HG03354 (cell line): ENCODE results near the gene ELMO1.

Source experiments
- ATAC-seq: cut with Tn5 transposase; IDR thresholded peaks from one replicate; pipeline ENCODE4 v1.9.1; 2021; ENCODE audit warnings: mild to moderate bottlenecking; ENCODE audit not compliant: unreplicated experiment, poor library complexity, severe bottlenecking

The ELMO1 gene

DNA sequence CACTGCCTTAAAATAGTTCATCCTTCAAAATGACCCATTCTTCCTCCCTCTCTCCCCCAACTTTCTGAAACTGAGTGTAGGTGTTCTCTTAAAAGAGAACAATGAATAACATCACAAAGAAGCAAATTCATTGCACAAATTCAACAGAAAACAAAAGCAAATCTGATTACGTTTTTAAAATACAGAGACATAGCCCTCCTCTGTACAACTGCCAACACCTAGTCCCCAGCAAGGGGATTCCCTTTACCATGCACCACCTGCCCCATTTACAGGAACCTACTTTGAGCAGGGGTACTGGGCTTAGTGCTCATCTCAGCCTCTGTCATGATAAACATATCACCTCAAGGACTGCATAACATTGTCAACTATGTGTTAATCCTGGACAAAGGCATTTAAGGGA is 421.6 kb downstream of the ELMO1 start:
- no peak for ATAC-seq

DNA sequence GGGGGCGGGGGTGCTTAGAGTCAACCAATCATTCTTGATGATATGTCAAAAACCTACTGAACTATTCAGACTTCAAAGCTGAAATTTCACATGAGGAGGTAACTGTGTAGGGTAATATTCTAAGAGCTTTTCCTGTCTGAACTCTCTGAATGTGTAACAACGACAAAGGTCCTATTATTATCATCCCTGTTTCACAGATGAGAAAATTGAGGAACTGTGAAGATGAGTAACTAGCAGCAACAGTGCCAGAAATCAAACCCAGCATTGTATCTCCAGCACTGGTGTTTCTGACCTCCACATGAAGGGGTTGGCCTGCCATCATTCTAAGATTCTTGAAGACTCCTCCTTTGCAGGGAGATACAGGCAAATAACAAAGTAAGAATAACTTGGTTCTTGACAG is 429.7 kb downstream of the ELMO1 start:
- ATAC-seq, result no peak

DNA sequence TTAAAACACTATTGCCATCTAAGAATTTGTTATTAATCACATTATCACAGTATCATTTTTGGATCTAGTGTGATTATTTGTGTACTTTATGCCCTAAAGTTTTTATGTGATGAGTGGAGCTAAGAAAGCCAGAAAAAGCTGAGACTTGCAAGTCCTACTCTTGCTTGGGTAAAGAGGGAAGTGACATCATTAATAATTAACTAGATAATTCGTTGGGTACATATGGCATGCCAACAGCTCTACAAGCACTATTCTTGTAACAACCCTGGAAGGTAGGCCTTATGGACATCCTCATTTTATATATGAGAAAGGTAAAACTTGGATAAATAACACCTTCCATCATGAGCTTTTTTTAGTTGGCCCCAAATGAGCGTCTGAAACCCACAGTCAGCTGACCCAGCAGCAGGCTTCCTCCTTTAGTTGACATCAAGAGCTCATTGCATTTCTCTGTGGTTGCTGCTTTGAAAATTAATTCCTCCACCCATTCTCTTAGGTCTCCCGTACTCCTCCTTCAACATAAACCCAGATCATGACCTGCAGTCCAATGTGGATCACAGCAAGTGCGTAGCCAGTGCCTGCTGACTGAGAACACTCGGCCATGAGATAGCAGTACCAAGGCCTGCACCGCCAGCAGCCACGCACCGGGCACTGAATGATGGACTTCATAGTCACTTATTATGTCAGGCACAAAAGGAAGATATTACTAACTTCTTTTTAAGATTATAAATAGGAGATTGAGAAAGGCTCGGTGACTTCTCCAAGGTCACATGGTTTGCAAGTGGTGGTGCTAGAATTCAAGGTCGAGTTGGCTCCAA is 432.4 kb downstream of the ELMO1 start:
- ATAC-seq, result no peak

DNA sequence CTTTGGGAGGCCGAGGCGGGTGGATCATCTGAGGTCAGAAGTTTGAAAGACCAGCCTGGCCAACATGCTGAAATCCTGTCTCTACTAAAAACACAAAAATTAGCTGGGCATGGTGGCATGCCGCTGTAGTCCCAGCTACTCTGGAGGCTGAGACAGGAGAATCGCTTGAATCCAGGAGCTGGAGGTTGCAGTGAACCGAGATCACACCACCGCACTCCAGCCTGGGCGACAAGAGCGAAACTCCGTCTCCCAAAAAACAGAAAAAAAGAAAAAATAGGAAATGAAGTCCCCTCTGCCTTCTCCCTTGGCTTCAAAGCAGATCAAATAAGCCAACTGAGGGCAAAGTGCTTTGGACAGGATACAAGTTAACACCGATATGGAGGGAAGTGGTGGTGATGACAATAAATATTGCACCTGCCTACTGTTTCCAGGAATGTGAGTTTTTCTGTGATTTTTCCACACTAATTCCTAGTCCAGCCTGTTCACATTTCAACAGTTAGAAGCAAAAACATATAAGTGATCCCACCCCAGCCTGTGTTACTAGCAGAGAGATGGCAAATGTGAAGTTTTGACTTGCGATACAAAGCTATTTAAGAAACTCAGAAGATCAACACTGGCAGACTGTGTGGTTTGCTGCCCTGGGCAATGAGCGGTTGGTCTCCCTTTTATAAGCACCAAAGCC is 433.2 kb downstream of the ELMO1 start:
- no peak for ATAC-seq

DNA sequence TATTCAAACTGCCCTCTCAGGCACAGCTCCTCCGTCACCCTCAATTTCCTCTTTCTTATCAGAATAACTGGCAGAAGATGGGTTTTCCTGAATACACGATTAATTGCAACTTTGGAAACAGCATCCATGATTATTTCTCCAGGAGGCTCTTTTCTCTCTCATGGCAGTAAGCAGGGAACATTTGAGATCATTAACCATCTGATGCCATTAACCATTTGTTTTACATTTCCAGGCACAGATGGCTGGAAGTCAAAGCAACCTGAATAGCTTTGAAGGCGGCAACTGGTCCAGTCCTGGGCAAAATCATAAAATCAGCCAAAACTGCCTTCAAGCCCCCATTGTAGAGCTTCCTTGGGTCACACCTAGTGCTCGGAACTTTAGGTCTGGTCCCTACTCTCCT is 434.9 kb downstream of the ELMO1 start:
- ATAC-seq, result no peak

DNA sequence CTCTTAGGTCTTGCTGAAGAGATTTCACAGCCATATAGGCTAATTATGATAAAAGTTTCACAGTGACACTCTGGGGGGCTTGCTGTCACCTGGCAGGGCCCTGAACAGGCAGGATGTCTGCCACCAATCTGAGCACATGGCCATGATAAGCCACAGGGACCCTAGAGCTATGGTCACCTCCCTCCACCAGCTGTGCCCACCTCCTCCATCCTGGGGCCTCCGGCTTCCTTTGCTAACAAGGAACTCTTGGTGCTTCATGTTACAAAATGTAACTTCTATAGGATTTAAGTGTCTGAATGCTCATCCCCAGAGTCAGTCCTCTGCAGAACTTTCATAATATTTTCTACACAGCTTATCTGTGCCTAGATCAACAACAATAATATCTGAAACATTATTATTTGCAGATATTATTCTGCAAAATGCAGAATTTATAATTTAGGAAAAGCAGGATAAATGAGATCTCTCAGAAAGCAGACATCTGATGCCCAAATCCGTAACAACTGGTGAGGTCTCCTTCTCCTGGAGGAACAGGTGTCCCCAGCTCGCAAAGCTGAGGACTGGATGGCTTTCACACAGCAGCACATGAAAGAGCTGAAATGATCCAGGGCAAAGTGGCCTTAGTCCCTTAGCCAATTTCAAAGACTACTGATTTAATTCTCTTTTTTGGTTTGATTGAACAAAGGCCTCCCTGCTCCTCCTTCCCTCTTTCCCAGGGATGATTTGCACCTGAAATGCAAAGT is 437.3 kb downstream of the ELMO1 start:
- ATAC-seq, result no peak

DNA sequence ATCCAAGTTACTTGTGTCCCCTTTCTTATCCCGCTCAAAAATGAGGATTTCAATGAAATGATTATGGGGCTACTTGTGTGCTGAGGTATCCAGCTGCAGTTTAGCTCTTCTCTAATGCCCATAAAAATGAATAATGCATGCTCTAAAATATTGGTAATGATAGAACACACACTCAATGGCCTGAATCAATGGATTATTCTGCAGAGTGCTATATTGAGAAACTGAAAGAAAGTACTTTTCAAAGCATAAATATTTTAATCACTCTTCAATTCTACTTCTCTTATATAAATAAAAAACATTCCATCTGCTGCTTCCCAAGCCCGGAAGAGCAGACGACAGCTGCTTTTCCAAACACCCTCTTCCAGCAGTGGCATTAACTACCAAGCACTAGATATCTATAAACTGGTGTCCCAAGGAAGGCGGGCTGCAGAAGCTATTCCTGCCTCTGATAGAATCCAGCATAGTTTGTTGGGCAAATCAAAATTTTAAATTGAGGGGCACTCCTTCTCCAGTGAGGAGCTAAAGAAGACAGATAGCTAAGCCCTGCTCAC is 439.5 kb downstream of the ELMO1 start:
- ATAC-seq, result no peak

DNA sequence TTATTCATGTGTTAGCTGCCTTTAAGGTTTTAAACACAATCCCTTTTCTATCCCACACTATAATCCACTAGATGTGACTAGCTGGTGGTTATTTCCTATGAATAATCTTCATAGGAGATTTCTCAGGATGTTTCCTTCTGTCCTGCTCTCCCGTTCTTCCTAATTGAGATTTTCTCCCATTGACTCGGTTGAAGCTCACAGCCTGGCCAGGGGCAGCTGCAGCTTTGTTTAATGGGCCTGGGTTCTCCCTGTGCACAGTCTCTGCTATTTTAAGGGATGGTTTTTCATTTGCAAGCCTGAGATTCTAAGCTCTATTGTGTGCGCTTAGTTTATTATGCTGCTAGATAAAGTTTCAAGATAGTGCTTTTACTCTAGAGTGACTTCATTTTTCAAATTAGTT is 441.0 kb downstream of the ELMO1 start:
- no peak for ATAC-seq

DNA sequence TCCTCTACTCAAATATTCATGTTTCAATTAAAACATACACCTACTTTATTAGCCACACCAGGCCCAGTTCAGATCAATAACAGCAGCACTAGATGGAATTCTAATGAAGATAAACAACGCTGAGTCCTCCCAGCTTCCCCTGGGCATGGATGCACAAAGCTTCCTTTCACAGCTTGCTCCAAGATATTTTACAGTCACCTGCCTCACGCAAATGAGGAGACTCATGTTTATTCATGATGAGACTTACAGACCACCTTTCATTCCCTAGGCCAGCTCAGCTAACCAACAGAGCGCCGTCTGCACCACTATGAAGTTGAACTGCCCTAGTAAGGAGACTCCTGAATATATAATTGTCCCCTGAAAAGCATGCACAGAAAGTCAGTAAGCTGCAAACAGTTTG is 441.4 kb downstream of the ELMO1 start:
- no peak for ATAC-seq

DNA sequence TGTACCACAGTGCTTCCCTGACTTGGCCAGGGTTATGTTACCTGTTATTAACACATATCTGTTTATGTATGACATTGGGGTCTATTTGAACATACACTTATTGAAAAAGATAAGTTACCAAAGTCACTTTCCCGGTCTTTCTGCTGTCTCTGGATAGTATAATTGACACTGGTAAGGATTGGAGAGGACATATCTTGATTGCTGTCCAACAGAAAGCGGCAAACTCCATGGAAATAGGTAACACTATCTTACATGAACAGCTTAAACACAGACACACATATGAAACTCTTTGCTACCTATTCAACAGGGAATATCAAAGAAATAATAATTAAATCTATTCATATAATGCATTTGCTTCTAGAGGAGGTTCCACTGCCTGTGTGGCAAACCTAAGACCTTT is 441.9 kb downstream of the ELMO1 start:
- ATAC-seq, result no peak

DNA sequence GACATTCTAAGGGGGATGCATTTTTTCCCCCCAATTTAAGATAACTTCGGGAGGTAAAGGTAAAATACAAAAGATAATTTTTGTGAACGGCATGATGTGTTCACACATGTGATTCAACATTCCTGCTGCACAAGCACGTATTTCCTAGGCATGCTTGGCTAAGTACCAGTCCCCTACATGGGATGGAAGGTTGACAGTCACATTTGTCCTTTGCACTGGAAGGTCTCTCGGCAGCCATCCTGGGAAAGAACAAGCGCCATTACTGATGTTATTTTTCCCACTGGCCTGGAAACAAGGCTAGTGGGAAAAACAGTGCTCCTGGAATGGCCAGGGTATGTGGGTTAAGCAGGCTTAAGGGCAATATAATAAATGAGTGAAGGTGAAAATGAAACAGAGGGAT is 448.2 kb downstream of the ELMO1 start:
- no peak for ATAC-seq

DNA sequence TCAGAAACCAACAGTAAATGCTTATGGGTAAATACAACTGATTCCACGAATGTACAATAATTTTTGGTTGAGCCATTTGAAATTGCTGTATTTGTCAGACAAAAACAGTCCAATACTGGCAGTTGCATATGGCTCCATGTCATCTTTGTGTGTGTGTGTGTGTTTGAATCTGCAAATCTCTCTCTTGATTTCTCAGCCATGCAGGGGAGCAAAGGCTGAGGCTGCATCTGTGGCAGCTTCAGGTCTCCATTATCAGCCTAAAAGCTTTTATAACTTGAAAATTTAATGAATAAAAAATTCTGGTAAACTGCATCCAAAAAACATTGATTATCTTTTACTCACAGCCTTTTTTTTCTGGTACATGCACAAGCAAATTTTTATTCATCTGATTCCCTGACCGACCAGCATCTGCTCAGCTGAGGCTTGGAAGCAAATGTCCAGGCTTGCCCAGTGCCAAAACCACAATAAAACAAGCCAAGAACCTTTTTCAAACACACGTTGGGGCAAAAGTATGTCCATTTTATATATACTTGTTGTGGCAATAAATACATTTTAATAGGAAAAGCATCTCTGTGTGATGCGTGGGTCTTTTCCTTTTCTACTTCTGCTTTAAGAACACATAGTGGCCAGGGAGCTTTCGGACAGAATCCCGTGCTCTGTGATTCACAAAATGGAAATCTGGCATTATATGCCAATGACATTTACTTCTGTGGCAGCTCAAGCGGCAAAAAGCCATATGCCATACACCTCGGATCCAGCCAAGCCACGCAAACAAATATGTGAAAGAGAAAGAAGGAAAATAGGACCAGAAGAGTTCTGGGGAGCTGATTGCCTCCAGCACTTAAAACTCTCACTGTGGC is 448.8 kb downstream of the ELMO1 start:
- ATAC-seq, result no peak

DNA sequence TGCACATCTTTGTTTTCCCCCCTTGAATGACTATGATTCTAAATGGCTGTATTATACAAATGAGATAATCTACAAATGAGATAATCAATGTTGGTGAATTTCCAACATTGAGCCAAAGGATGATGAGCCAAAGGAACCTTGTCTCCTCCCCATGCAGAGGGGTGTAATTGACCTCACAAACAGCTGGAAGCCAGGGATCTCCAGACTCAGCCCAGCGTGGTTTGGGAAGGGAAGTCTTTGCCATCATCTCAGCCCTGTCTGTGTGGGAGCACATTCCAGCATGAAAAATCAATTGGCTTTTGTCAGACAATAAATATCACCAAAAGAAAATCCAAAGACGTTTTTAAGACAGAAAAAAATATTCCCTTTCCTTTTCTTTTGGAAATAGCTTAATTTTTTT is 452.9 kb downstream of the ELMO1 start:
- no peak for ATAC-seq

DNA sequence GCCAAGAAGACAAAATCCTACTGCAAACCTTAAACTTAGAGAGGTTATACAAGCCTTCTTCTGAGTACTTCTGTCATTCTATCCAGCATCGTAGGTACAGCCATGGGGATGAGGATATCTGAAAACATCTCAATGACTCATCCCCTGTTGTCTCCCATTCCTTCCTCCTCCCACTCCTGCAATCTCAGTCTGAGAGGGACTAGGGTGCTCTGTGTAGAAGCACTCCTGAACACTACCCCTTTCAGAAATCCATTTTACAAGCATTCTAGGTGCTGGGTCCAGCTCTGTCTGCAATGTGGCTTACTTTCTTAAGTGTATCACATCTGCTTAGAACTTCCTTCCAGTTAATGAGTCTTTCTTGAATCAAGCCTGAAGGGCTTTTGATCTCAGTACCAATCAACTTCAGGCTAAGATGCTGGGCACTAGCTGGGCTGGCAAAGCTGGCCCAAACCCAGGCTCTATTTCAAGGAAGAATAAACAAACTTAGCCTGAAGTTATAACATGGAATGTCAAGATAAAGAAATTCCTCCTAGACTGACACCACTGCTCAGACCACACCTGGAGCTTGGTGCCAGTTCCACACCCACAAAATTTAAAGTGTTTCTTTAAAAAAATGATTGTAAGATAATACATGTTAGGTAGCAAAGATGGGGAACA is 454.1 kb downstream of the ELMO1 start:
- ATAC-seq, result no peak

DNA sequence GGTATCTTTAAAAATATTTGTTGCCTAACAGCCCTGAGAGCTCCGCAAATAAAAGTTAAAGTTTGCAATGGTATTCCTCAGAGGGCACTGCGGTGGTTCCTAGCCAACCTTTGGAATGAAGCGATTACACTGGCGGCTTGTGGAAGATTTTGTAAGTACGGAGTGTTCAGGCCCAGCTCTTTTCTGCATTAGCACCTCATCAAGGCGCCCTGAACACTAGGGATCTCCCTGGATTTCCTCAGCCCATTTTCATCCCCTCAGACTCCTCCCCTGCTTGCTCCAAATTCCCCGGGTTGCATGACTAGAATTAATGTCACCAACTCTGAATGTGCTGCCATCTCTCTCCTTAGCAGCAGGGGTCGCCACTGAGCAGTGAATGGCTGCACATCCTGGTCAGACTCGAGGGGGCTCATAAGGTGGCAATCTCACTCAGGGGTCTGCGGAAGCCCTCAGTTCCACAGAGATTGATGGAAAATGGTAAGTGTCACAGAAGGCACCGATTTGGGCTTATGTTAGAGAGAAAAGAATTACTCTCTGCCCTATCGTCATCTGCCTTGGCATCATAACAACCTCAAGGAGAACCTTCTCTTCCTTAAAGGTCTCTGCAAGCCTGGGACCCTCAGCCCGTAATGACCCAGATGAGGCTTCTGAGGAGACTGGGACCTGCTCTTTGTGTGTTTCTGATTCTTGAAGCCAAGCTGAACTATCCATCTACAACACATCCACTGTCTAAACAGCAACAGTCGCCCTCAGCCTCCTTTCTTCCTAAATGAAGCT is 461.5 kb downstream of the ELMO1 start:
- peak; percentile 51 for ATAC-seq

DNA sequence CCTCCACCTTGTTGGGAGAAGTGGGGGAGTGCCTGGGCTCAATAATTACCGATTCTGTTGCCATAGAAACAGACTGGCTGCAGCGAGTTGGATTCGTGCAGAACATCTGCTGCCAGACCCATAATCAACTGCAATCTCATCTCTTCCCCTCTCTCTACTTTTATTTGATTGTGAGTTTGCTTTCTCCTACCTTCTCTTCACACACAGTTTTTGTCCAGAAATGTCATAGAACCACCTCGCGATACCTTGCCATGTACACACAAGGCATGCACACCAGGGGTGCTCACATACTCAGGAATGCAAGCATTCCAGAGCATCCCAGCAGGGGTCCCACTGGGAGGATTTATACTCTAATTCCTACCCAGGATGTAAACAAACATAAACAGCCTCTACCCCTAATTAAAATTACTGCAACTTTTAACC is 462.1 kb downstream of the ELMO1 start:
- ATAC-seq, result no peak

DNA sequence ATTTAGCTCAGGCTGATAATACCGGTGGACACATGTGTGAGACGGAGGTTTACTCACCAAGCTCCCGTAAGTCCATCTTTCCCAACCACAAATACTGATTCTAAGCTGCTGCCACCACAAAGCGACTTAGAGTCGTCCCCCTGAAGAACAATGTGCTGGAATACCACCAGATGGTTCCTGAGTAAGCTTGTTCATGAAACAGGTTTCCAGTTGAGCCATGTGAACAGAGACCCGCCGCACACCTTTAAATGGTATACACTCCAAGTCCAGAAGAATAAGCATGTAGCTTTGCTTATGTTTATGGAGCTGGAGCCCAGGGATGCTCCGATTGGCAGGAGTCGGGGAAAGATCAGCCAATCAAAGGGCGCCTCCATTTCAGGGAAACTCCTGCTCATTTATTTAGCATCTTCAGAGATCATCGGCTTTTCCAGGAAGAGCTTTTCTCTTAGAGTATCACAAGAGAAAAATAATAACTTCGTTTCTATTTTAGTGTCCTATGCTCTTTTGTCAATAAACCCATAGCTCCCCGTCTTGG is 462.7 kb downstream of the ELMO1 start:
- no peak for ATAC-seq

DNA sequence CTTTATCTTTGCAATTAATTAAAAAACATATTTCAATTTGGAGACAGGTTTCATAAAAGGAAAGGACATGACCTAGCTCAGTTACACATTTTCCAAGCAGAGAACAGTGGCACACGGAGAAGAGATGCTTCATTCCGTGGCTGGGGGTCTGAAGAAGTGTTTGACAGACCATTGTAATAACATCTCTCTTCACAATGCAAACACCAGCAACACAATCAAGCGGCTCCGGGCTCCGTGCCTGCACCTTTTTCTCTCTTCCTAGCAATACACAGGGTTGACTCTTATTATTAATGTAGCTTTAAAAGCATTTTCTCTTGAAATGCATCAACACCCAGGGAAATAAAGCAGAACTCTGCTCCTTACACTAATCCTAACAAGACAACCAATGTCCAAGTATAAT is 463.3 kb downstream of the ELMO1 start:
- ATAC-seq, result no peak
